ENCODE results near the gene UBA3. TPM values are rescaled to one million over a fixed set of nuclear protein-coding genes. Genes with fewer than 3 reads are reported as not detected.

Gene UBA3
- total and polyA plus RNA-seq, 11 donors: 45.1 to 117 (median 75.3) TPM

DNA sequence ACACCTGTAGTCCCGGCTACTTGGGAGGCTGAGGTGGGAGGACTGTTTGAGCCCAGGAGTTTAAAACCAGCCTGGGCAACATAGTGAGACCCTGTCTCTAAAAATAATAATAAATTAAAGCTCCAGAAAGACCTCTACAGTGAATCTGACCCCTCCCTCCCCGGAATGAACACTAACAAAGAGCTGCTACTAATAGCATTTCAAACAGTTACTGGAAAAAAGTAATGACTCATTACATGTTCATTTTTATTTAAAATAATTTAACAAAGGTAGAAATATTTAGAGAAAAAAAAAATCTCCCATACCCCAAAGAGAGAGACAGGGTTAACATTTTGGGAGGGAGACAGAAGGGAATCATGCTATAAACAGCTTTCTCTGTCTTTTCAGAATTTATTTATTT lies 2.2 kb upstream of the UBA3 start:
- H3K9me3 ChIP-seq: no peaks in the 10 kb centered on the region
- no peaks in the 10 kb centered on the region for H3K27me3 ChIP-seq
- no peak for DNase-seq
- 59 to 84% (median 74%) methylated on average over 2 of the region's 2 CpGs for WGBS, 4 donors
- intact Hi-C loops (cut with DNase I): loop anchor here in 1 of 10 donors (5.0 kb wide), 2 partner anchors 40 to 70 kb away; partner anchors contain the start of genes EOGT and LMOD3
- TF ChIP-seq, protein P1, sequence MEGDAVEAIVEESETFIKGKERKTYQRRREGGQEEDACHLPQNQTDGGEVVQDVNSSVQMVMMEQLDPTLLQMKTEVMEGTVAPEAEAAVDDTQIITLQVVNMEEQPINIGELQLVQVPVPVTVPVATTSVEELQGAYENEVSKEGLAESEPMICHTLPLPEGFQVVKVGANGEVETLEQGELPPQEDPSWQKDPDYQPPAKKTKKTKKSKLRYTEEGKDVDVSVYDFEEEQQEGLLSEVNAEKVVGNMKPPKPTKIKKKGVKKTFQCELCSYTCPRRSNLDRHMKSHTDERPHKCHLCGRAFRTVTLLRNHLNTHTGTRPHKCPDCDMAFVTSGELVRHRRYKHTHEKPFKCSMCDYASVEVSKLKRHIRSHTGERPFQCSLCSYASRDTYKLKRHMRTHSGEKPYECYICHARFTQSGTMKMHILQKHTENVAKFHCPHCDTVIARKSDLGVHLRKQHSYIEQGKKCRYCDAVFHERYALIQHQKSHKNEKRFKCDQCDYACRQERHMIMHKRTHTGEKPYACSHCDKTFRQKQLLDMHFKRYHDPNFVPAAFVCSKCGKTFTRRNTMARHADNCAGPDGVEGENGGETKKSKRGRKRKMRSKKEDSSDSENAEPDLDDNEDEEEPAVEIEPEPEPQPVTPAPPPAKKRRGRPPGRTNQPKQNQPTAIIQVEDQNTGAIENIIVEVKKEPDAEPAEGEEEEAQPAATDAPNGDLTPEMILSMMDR (IDR thresholded peaks at IDR 0.05): no peak
- no peak for TF ChIP-seq POLR2A (IDR thresholded peaks at IDR 0.05)
- H3K27ac ChIP-seq: peak overlapping the region in 10 of 12 donors; percentile 13 to 99 (median 94)
- no peak for ATAC-seq
- no peak overlapping the region for H3K4me3 ChIP-seq
- H3K4me1 ChIP-seq: peaks cover 17 to 81% (median 60%) of the 10 kb centered on the region in 12 donors
- no peaks in the 10 kb centered on the region for H3K36me3 ChIP-seq

DNA sequence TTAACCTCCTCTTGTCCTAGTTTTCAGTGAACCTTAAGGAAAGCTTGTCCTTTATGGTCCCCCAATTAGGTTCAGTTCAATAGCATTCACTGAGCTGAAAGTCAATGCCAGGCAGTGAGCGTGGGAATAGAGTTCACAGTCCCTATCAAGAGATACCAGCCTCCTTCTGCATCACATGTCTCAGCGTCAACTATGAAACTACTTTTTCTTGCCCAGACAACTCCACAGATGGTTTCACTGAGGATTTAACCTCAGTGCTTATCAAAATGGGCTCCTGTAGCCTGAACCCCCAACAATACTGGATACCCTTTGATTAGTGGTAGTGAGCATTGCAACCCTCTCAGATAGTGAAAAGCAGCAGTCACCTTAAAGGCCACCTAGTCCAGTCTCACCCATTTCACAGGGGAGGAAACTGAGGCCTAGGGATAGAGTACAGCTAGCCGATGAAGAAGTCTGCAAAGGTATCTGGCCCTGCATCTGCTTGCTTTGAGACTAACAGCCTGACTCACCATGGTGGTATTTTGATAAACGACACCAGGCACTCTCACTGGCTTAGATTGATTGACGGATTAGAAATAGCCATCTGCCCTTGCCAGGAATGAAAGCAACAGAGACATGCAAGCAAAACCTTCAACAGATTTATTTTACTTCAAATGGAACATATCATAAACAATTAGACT lies 1.6 kb upstream of the UBA3 start:
- intact Hi-C loops (cut with DNase I): loop anchor here in 1 of 10 donors (5.0 kb wide), 2 partner anchors 41 to 69 kb away; partner anchors contain the start of genes EOGT and LMOD3
- Histone ChIP-seq H3K27ac (peak overlapping the region in 8 of 12 donors; percentile 13 to 99 (median 94)), H3K4me1 (peaks cover 10 to 78% (median 54%) of the 10 kb centered on the region in 12 donors), H3K36me3 (peaks cover 0 to 4% (median 0%) of the 10 kb centered on the region in 9 donors), H3K4me3 (no peak overlapping the region), H3K27me3 (no peaks in the 10 kb centered on the region), H3K9me3 (no peaks in the 10 kb centered on the region)
- no peak for ATAC-seq
- 44 to 65% (median 57%) methylated on average over 4 to 5 of the region's 5 CpGs for WGBS, 4 donors
- no peak for DNase-seq
- TF ChIP-seq POLR2A (IDR thresholded peaks at IDR 0.05): no peak
- TF ChIP-seq, protein P1 (IDR thresholded peaks at IDR 0.05): no peak

DNA sequence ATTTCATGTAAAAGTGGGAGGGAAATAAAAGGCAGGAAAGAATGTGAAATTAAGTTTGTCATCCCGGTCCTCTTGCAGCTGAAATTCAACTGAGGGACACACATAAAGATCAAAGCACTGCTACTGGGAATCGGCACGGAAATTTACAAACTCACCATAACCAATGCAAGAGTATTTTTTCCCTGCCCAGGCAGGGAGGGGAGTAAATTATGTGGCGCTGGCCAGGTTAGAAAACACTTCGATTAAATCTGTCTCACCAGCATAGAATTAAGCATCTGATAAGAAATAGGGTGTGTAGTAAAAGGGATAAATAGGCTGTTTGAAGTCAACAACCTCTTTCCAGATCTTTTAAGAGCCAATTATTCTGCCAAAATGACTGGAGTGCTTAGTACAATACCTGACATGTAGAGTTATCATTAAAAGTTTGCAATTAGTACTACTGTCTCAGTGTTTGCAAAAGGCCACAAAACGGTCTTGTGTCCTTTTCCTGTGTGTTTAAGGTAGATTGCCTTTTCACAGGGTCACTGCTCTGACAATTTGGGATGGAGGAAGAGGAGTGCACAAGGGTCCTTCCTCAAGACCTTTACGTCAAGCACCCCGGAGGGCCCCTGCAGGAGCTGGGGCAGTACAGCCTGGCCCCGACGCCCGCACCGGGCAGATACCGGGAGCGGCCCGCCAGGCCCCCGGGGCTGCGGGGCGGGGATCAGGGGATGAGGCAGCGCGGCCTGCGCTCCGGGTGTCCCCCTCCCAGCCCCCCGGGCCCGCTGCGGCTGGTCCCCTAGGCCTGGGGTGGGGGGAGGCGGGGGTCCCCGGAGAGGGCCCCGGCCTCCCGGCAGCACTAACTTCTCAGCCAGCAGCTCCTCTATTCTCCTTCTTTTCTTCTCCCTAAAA lies 651 bp downstream of the UBA3 start:
- H3K27me3 ChIP-seq: no peaks in the 10 kb centered on the region
- peaks cover 9 to 69% (median 51%) of the 10 kb centered on the region in 12 donors for H3K4me1 ChIP-seq
- 2 to 5% (median 4%) methylated on average over 15 to 29 of the region's 29 CpGs for WGBS, 4 donors
- intact Hi-C loops (cut with DNase I): loop anchor here in 2 of 10 donors (2.0 to 5.0 kb wide), 3 partner anchors 27 to 67 kb away; partner anchors contain the start of genes EOGT (in 1 of the 2), LMOD3 (in 1 of the 2) and TMF1 (in 1 of the 2)
- H3K4me3 ChIP-seq: peak overlapping the region; percentile 66 to 93 (median 84)
- H3K27ac ChIP-seq: peak overlapping the region in 11 of 12 donors; percentile 81 to 99 (median 86)
- ATAC-seq: peak in 2 of 4 donors; percentile 57 to 60
- TF ChIP-seq, protein P1 (IDR thresholded peaks at IDR 0.05): no peak
- TF ChIP-seq POLR2A (IDR thresholded peaks at IDR 0.05): no peak
- DNase-seq: peak in 2 of 5 donors; percentile 38 to 67
- no peaks in the 10 kb centered on the region for H3K9me3 ChIP-seq
- peaks cover 0 to 25% (median 19%) of the 10 kb centered on the region in 9 donors for H3K36me3 ChIP-seq
